Measurements from ENCODE around the gene JMJD1C.
"Not testable (repeated sequence)": the region's sequence is repeated elsewhere in the genome, so short reads cannot be mapped to it uniquely, and the experiment has no call there.

JMJD1C gene

DNA sequence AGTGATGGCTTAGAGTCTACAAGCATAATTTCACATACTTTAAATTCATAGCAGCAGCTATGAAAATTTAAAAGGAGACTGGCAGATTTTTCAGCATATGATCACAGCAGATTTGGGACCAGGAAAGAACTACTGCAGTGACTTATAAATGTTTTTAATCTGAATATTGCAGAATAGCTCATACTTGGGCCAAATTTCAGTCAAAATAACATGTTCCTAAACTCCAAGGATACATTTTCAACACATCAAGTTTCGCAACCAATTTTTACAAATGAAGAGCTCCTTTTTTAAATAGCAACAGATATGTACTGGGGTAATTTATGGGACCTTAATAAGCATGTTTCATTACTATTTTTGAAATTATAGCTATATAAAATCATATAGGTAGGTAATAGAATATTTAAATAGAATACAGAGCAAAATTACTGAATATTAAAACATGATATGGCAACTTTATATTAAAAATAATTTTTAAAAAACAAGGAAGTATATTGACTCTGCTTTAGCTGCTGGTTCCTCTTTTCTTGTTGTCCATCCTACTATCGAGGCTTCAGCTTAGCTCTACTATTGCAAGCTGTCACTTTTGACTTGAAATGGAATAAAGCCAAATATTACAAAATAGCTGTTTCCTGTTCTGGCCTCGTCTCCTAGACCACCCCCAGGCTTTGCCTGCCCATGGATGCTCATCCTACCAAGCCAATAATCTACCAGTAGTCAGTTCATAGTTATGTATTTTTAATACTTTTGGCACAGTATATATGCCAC is 209.6 kb downstream of the JMJD1C start:
- Histone ChIP-seq H3K27me3 (ENCODE audit: insufficient read depth, low read length) (no peaks in the 10 kb centered on the region), H3K4me3 (ENCODE audit: low read length) (no peak overlapping the region), H2AFZ (ENCODE audit: low read depth, low read length) (no peak overlapping the region), H3K36me3 (ENCODE audit: insufficient read depth, low read length) (peaks cover 13% of the 10 kb centered on the region), H3K4me1 (ENCODE audit: insufficient read depth, low read length) (no peaks in the 10 kb centered on the region), H3K9me3 (ENCODE audit: low read length) (no peaks in the 10 kb centered on the region)

DNA sequence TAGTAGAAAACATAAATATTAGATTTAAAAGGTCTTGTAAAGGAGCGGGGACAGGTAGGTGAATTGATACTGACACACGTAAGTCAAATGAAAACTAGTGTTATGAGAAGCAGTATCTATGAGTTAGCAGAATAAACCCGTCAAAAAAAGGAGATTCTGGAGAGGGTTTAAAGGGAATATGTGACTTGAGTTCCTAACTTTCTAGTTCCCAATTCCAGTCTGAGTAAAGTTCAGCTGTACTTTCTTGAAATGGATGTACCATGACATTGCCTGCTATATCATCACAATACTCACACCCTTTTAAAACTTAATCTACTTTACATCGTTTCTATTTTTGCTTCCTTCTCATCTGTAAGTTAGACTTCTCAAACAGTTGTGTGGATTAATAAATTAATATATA is 210.5 kb downstream of the JMJD1C start:
- peaks cover 8% of the 10 kb centered on the region for H3K36me3 ChIP-seq (ENCODE audit: insufficient read depth, low read length)
- H3K9me3 ChIP-seq (ENCODE audit: low read length) = no peaks in the 10 kb centered on the region
- no peak overlapping the region for H3K4me3 ChIP-seq (ENCODE audit: low read length)
- no peaks in the 10 kb centered on the region for H3K4me1 ChIP-seq (ENCODE audit: insufficient read depth, low read length)
- H3K27me3 ChIP-seq (ENCODE audit: insufficient read depth, low read length) = no peaks in the 10 kb centered on the region
- no peak overlapping the region for H2AFZ ChIP-seq (ENCODE audit: low read depth, low read length)

DNA sequence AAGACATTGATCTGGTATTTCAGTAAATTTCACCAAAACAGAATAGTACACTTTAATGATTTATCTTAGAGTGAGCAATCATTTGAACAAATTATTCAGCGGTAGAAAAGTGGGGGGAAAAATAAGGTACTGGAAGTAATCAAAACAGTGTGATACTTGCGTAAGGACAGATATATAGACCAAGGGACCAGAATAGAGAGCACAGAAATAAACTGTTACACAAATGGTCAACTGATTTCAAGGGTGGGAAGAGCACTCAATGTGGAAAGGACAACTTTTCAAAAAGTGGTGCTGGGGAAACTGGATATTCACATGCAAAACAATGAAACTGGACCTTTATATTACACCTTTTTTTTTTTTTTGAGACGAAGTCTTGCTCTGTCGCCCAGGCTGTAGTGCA is 212.7 kb downstream of the JMJD1C start:
- no peak overlapping the region for H2AFZ ChIP-seq (ENCODE audit: low read depth, low read length)

DNA sequence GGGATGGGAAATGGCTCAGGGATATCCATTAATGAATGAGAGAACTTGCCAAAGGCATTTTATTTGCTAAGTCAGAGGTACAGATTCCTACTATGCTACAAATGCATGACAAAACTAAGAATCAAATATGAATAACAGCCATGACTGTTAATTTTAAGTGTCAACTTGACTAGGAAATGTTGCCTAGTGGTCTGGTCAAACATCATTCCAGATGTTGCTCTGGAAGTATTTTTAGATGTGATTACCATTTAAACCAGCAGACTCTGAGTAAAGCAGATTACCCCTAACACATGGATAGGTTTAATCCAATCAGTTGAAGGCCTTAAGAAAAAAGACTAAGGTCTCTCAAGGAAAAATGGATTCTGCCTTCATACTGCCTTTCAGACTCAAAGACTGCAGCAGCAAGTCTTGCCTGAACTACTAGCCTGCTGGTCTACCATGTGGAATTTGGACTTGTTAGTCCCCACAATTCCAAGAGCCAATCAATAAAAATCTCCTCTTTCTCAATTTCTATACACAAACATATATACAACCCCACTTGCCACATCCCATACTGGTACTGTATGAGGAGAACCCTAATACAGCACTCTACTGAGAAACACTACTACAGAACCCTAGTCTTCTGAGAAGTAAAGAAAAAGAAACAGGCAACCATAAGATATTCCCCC is 213.5 kb downstream of the JMJD1C start:
- Histone ChIP-seq H3K9me3 (ENCODE audit: low read length) (peaks cover 3% of the 10 kb centered on the region), H2AFZ (ENCODE audit: low read depth, low read length) (no peak overlapping the region), H3K36me3 (ENCODE audit: insufficient read depth, low read length) (peaks cover 8% of the 10 kb centered on the region), H3K4me1 (ENCODE audit: insufficient read depth, low read length) (no peaks in the 10 kb centered on the region), H3K27me3 (ENCODE audit: insufficient read depth, low read length) (no peaks in the 10 kb centered on the region), H3K4me3 (ENCODE audit: low read length) (no peak overlapping the region)

More for the DNA sequence above, 212.7 kb downstream of the JMJD1C start:
- H3K4me1 ChIP-seq (ENCODE audit: insufficient read depth, low read length) = no peaks in the 10 kb centered on the region
- no peak overlapping the region for H3K4me3 ChIP-seq (ENCODE audit: low read length)
- H3K36me3 ChIP-seq (ENCODE audit: insufficient read depth, low read length) = peaks cover 11% of the 10 kb centered on the region
- no peaks in the 10 kb centered on the region for H3K9me3 ChIP-seq (ENCODE audit: low read length)
- H3K27me3 ChIP-seq (ENCODE audit: insufficient read depth, low read length) = no peaks in the 10 kb centered on the region

DNA sequence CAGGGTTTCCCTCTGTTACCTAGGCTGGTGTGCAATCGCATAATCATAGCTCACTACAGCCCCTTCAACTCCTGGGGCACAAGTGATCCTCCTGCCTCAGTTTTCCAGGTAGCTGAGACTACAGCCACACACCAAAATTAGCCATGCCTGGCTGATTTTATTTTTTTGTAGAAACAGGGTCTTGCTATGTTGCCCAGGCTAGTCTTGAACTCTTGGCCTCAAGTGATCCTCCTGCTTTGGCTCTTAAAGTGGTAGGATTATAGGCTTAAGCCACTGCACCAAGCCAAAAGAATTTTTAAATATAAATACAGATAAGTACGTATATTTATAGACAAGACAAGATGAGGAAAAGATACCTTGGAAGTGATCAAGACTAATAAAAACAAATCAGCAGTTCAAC is 215.7 kb downstream of the JMJD1C start:
- H3K9me3 ChIP-seq (ENCODE audit: low read length) = peaks cover 3% of the 10 kb centered on the region
- H3K36me3 ChIP-seq (ENCODE audit: insufficient read depth, low read length) = peaks cover 8% of the 10 kb centered on the region
- no peaks in the 10 kb centered on the region for H3K4me1 ChIP-seq (ENCODE audit: insufficient read depth, low read length)
- H2AFZ ChIP-seq (ENCODE audit: low read depth, low read length) = no peak overlapping the region
- H3K27me3 ChIP-seq (ENCODE audit: insufficient read depth, low read length) = no peaks in the 10 kb centered on the region
- H3K4me3 ChIP-seq (ENCODE audit: low read length) = no peak overlapping the region

DNA sequence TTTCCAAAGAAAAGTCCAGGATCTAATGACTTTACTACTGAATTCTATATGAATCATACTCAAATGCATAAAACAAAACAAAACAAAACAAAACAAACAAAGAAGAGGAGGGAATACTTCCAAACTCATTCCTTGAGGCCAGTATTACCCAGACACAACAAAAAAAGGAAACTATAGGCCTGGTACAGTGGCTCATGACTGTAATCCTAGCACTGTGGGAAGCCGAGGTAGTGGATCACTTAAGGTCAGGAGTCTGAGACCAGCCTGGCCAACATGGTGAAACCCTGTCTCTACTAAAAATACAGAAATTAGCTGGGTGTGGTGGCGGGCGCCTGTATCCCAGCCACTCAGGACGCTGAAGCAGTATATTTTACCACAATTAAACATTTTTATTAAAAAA is 218.0 kb downstream of the JMJD1C start:
- Histone ChIP-seq H3K4me3 (ENCODE audit: low read length) (no peak overlapping the region), H3K36me3 (ENCODE audit: insufficient read depth, low read length) (peaks cover 8% of the 10 kb centered on the region), H3K27me3 (ENCODE audit: insufficient read depth, low read length) (no peaks in the 10 kb centered on the region), H3K9me3 (ENCODE audit: low read length) (peaks cover 3% of the 10 kb centered on the region), H2AFZ (ENCODE audit: low read depth, low read length) (no peak overlapping the region), H3K4me1 (ENCODE audit: insufficient read depth, low read length) (no peaks in the 10 kb centered on the region)

DNA sequence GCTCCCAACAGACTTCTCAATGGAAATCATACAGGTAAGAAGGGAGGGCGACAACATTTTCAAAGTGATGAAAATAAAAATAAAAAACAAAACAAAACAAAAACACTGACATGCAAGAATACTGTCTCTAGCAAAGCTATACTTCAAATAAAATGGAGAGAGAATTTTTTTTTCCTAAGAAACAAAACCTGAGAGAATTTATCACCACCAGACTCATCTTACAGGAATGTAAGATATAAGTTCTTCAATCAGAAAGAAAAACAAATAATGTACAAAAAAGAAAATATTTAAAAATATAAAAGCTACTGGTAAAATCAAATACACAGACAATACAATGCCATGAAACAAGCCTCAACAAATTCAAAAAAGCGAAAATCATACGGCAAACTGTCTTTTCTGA is 219.4 kb downstream of the JMJD1C start:
- no peak overlapping the region for H3K4me3 ChIP-seq (ENCODE audit: low read length)

DNA sequence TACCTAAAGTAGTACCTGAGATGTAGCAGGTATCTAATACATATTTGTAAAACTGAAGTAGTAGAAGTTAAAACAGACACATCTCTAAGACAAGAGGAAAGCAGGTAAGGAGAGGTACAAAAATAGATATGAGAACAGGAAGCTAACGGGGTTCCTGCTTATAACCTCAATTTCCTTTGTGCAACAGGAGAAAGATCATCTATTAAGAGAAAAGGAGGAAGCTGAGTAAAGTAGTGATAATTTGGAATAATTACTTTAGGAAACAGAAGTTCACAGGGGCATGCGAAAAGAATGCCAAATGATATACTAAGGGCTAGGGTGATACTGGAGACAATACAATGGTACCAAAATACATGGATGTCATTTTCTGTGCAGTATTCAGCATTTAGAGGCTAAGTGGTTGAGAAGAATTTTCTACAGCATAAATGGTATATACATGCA is 223.9 kb downstream of the JMJD1C start:
- no peak overlapping the region for H3K4me3 ChIP-seq (ENCODE audit: low read length)
- no peak overlapping the region for H2AFZ ChIP-seq (ENCODE audit: low read depth, low read length)
- no peaks in the 10 kb centered on the region for H3K9me3 ChIP-seq (ENCODE audit: low read length)
- H3K36me3 ChIP-seq (ENCODE audit: insufficient read depth, low read length) = peaks cover 2% of the 10 kb centered on the region
- no peaks in the 10 kb centered on the region for H3K4me1 ChIP-seq (ENCODE audit: insufficient read depth, low read length)
- no peaks in the 10 kb centered on the region for H3K27me3 ChIP-seq (ENCODE audit: insufficient read depth, low read length)

More for the DNA sequence above, 219.4 kb downstream of the JMJD1C start:
- no peak overlapping the region for H2AFZ ChIP-seq (ENCODE audit: low read depth, low read length)
- peaks cover 8% of the 10 kb centered on the region for H3K36me3 ChIP-seq (ENCODE audit: insufficient read depth, low read length)
- H3K9me3 ChIP-seq (ENCODE audit: low read length) = peaks cover 3% of the 10 kb centered on the region
- H3K4me1 ChIP-seq (ENCODE audit: insufficient read depth, low read length) = no peaks in the 10 kb centered on the region
- H3K27me3 ChIP-seq (ENCODE audit: insufficient read depth, low read length) = no peaks in the 10 kb centered on the region

DNA sequence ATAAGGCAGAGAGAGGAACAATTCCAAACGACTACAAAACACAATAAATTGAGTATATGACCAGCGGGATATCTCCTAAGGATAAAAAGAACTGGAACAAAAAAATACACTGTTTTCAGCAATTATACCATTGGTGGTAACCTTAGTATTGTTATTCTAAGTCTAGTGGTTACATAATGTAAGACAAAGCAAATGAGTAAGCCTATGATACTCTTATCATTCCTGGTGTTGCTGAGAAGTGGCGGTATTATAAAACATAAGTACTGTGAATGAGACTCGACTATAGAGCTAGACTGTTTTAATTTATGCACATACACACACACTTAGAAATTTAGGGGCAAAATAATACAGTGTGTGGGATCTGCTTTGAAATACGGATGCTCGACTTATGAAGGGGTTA is 225.0 kb downstream of the JMJD1C start:
- no peaks in the 10 kb centered on the region for H3K4me1 ChIP-seq (ENCODE audit: insufficient read depth, low read length)
- no peak overlapping the region for H2AFZ ChIP-seq (ENCODE audit: low read depth, low read length)
- no peak overlapping the region for H3K4me3 ChIP-seq (ENCODE audit: low read length)
- H3K27me3 ChIP-seq (ENCODE audit: insufficient read depth, low read length) = no peaks in the 10 kb centered on the region
- H3K36me3 ChIP-seq (ENCODE audit: insufficient read depth, low read length) = peaks cover 2% of the 10 kb centered on the region
- no peaks in the 10 kb centered on the region for H3K9me3 ChIP-seq (ENCODE audit: low read length)

DNA sequence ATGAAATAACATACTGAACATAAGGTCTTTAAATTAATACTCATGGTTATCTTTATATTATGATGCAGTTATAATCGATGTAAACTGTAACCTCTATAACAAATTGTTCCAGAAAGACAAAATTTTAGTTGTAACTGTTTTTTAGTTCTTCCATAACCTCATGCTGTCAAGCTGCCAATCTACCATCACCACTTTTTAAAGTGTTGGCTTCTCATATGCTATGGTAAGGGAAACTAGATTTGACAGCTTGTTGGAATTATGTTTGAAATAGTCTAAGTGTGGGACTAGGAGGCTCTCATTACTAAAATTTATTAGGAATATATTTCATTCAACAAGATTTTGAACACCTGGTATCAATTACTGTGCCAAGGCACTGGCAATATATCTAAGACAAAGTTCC is 227.3 kb downstream of the JMJD1C start:
- Histone ChIP-seq H2AFZ (ENCODE audit: low read depth, low read length) (no peak overlapping the region), H3K4me1 (ENCODE audit: insufficient read depth, low read length) (no peaks in the 10 kb centered on the region), H3K36me3 (ENCODE audit: insufficient read depth, low read length) (peaks cover 2% of the 10 kb centered on the region), H3K27me3 (ENCODE audit: insufficient read depth, low read length) (no peaks in the 10 kb centered on the region), H3K4me3 (ENCODE audit: low read length) (no peak overlapping the region), H3K9me3 (ENCODE audit: low read length) (no peaks in the 10 kb centered on the region)

DNA sequence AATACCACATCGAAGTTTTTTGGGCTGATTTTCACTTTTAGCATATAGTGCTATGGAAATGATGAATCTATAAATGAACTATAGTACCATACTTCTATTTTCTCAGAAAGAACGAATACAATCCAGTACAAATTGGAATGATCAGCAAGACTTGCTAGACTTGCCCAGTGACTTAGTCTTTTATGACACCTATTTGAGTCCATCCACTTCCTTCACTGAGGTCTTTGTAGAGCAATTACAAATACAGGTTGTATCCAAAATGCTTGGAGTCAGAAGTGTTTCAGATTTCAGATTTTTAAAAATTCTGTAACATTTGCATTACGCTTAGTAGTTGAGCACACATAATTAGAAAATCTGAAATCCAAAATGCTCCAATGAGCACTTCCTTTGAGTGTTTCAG is 228.4 kb downstream of the JMJD1C start:
- no peak overlapping the region for H2AFZ ChIP-seq (ENCODE audit: low read depth, low read length)
- no peaks in the 10 kb centered on the region for H3K9me3 ChIP-seq (ENCODE audit: low read length)
- no peaks in the 10 kb centered on the region for H3K4me1 ChIP-seq (ENCODE audit: insufficient read depth, low read length)
- H3K4me3 ChIP-seq (ENCODE audit: low read length) = no peak overlapping the region
- peaks cover 2% of the 10 kb centered on the region for H3K36me3 ChIP-seq (ENCODE audit: insufficient read depth, low read length)
- H3K27me3 ChIP-seq (ENCODE audit: insufficient read depth, low read length) = no peaks in the 10 kb centered on the region

DNA sequence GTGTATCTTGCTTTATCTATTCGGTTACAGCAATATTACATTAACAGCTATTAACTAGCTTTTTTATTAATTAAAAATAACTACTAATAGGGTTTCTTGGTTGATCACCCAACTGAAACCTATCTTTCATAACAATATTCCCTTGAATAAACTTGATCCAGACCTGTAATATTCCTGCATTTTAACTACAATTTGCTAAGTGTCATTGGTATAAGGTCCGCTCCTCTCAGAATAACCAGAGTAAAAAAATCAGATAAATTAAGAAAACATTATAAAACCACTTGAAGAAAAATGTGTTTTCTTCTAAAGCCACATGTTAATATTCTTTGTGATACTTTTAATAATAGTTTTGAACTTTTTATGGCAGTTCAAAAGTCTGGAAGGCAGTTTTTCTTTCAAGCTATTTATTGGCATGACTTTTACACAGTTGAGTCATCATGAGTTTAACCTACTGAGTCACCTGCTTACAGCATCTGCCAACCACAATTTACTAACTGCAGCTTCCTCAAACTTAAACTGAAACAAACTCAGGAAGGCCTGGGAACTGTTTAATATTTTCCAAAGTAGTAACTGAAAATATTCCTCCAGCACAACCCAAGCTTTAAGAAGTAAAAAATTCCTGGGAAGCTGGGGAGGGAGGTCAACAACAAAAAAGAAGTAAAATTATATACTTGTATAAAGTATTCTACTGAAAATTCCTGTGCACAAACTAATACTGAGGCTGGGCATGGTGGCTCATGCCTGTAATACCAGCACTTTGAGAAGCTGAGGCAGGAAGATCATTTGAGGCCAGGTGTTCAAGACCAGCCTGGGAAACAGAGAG is 229.5 kb downstream of the JMJD1C start:
- H2AFZ ChIP-seq (ENCODE audit: low read depth, low read length) = no peak overlapping the region
- H3K4me1 ChIP-seq (ENCODE audit: insufficient read depth, low read length) = no peaks in the 10 kb centered on the region
- no peak overlapping the region for H3K4me3 ChIP-seq (ENCODE audit: low read length)
- peaks cover 3% of the 10 kb centered on the region for H3K36me3 ChIP-seq (ENCODE audit: insufficient read depth, low read length)
- H3K9me3 ChIP-seq (ENCODE audit: low read length) = no peaks in the 10 kb centered on the region
- no peaks in the 10 kb centered on the region for H3K27me3 ChIP-seq (ENCODE audit: insufficient read depth, low read length)

DNA sequence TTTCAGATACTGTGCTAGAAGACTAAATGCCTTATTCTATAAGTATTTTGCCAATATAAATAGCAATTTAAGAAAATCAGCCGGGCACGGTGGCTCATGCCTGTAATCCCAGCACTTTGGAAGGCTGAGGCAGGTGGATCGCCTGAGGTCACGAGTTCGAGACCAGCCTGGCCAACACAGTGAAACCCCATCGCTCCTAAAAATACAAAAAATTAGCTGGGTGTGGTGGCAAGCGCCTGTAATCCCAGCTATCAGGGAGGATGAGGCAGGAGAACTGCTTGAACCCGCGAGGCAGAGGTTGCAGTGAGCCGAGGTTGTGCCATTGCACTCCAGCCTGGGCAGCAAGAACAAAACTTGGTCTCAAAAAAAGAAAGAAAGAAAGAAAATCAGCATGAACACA is 230.6 kb downstream of the JMJD1C start:
- not testable (repeated sequence) for H3K27me3 ChIP-seq (ENCODE audit: insufficient read depth, low read length); H2AFZ ChIP-seq (ENCODE audit: low read depth, low read length); H3K36me3 ChIP-seq (ENCODE audit: insufficient read depth, low read length); H3K4me1 ChIP-seq (ENCODE audit: insufficient read depth, low read length); H3K4me3 ChIP-seq (ENCODE audit: low read length); H3K9me3 ChIP-seq (ENCODE audit: low read length)
